Measurements from ENCODE around the gene TCL1B.

Gene TCL1B

GRCh38 chr14:95667249-95667693, 19.0 kb upstream of the TCL1B start:
- no peak for DNase-seq (ENCODE audit: low read depth)

GRCh38 chr14:95668235-95668772, 17.9 kb upstream of the TCL1B start:
- DNase-seq (ENCODE audit: low read depth) = no peak

GRCh38 chr14:95674613-95675012, 11.6 kb upstream of the TCL1B start:
- DNase-seq (ENCODE audit: low read depth) = no peak

GRCh38 chr14:95675486-95675885, 10.7 kb upstream of the TCL1B start:
- no peak for DNase-seq (ENCODE audit: low read depth)

GRCh38 chr14:95677179-95677835, 8.9 kb upstream of the TCL1B start:
- DNase-seq (ENCODE audit: low read depth) = no peak

GRCh38 chr14:95679148-95679815, 6.9 kb upstream of the TCL1B start:
- no peak for DNase-seq (ENCODE audit: low read depth)

GRCh38 chr14:95679998-95680735, 6.1 kb upstream of the TCL1B start:
- no peak for DNase-seq (ENCODE audit: low read depth)

GRCh38 chr14:95681153-95681552, 5.1 kb upstream of the TCL1B start:
- no peak for DNase-seq (ENCODE audit: low read depth)

- no peak for DNase-seq (ENCODE audit: low read depth)
Observed at GRCh38 chr14:95683793-95684192, 2.4 kb upstream of the TCL1B start.

GRCh38 chr14:95686935-95687334, 709 bp downstream of the TCL1B start:
- DNase-seq (ENCODE audit: low read depth) = no peak

GRCh38 chr14:95689441-95689840, 3.2 kb downstream of the TCL1B start:
- DNase-seq (ENCODE audit: low read depth) = no peak

GRCh38 chr14:95690815-95691214, 4.6 kb downstream of the TCL1B start:
- DNase-seq (ENCODE audit: low read depth) = no peak

GRCh38 chr14:95691591-95691990, 5.4 kb downstream of the TCL1B start:
- DNase-seq (ENCODE audit: low read depth) = no peak

GRCh38 chr14:95692109-95692508, 5.9 kb downstream of the TCL1B start:
- no peak for DNase-seq (ENCODE audit: low read depth)

- no peak for DNase-seq (ENCODE audit: low read depth)
Observed at GRCh38 chr14:95695051-95695450, 8.8 kb downstream of the TCL1B start.

GRCh38 chr14:95695913-95696312, 9.7 kb downstream of the TCL1B start:
- no peak for DNase-seq (ENCODE audit: low read depth)

GRCh38 chr14:95696741-95697140, 10.5 kb downstream of the TCL1B start:
- DNase-seq (ENCODE audit: low read depth) = no peak

GRCh38 chr14:95697764-95698163, 11.5 kb downstream of the TCL1B start:
- DNase-seq (ENCODE audit: low read depth) = no peak

- no peak for DNase-seq (ENCODE audit: low read depth)
Observed at GRCh38 chr14:95698287-95698686, 12.1 kb downstream of the TCL1B start.

- no peak for DNase-seq (ENCODE audit: low read depth)
Observed at GRCh38 chr14:95699412-95699811, 13.2 kb downstream of the TCL1B start.

GRCh38 chr14:95700221-95700976, 14.2 kb downstream of the TCL1B start:
- no peak for DNase-seq (ENCODE audit: low read depth)

- no peak for DNase-seq (ENCODE audit: low read depth)
Observed at GRCh38 chr14:95701846-95702221, 15.6 kb downstream of the TCL1B start.
